Spleen (tissue), 11 donors: ENCODE results near the gene MZT2B. TPM values are rescaled to one million over a fixed set of nuclear protein-coding genes. Genes with fewer than 3 reads are reported as not detected.
"Not testable (repeated sequence)": the region's sequence is repeated elsewhere in the genome, so short reads cannot be mapped to it uniquely, and the experiment has no call there.

Experiments
- DNase-seq: peaks from one replicate; pipeline ENCODE4 v3.0.0-alpha.2; 2020
- H3K27ac ChIP-seq, 8 donors: fragments of 200-600 bp; sonication (generic) in 7 of 8; 1 replicate in 4 of 8; 2 replicates in 4 of 8; pipeline versions ENCODE4 v1.5.0 to v1.8.0; 2016 to 2021; ENCODE audit warnings: inconsistent platforms in 4 of 8, mild to moderate bottlenecking in 4 of 8, moderate library complexity in 1 of 8
- H3K27me3 ChIP-seq, 7 donors: fragments of 200-600 bp; sonication (generic) in 6 of 7; replicated peaks in 1 of 7; 1 replicate in 4 of 7; 2 replicates in 3 of 7; pipeline versions ENCODE4 v1.5.0 to v1.8.0; 2016 to 2021; ENCODE audit warnings: inconsistent platforms in 3 of 7, mild to moderate bottlenecking in 1 of 7
- H3K36me3 ChIP-seq, 6 donors: fragments of 200-600 bp; sonication (generic) in 5 of 6; 1 replicate in 4 of 6; 2 replicates in 2 of 6; pipeline versions ENCODE4 v1.5.0 to v1.8.0; 2016 to 2021; ENCODE audit warnings: inconsistent platforms in 2 of 6
- H3K4me1 ChIP-seq, 6 donors: fragments of 200-600 bp; sonication (generic) in 5 of 6; 1 replicate in 3 of 6; 2 replicates in 3 of 6; pipeline versions ENCODE4 v1.5.0 to v1.8.0; 2016 to 2021; ENCODE audit warnings: inconsistent platforms in 3 of 6
- H3K4me3 ChIP-seq, 8 donors: fragments of 200-600 bp; sonication (generic) in 7 of 8; 1 replicate in 4 of 8; 2 replicates in 4 of 8; pipeline versions ENCODE4 v1.5.0 to v1.8.0; 2016 to 2021; ENCODE audit warnings: inconsistent platforms in 4 of 8, mild to moderate bottlenecking in 4 of 8, moderate library complexity in 2 of 8
- H3K9me3 ChIP-seq, 8 donors: fragments of 200-600 bp; sonication (generic) in 7 of 8; 1 replicate in 4 of 8; 2 replicates in 4 of 8; pipeline versions ENCODE4 v1.5.0 to v1.8.0; 2016 to 2021; ENCODE audit warnings: inconsistent platforms in 4 of 8
- POLR2A ChIP-seq, 3 donors: fragments of 450-650 bp; IDR thresholded peaks; one replicate each; pipeline ENCODE4 v1.5.1; 2017; ENCODE audit warnings: antibody characterized with exemption in 3 of 3, mild to moderate bottlenecking in 1 of 3
- POLR2AphosphoS5 ChIP-seq, 3 donors: sonication (generic); formaldehyde crosslinking; IDR thresholded peaks; one replicate each; pipeline ENCODE4 v1.5.1; 2017; ENCODE audit warnings: antibody characterized with exemption in 3 of 3
- WGBS, 5 donors: extraction: QIAGEN DNeasy Blood & Tissue Kit in 3 of 5; methylation state at CpG; one replicate each; pipeline versions ENCODE4 v1.1.5 to v1.1.7; 2013 to 2018; 5-methylcytosine and 5-hydroxymethylcytosine counted together
- intact Hi-C: fragments of 100-400 bp; cut with DNase I; formaldehyde crosslinking; loops from one replicate; pipeline ENCODE4 v1.15.0; 2023; ENCODE audit warnings: low total_unique reads
- polyA plus RNA-seq, 3 donors: library from polyadenylated mRNA; stranded (reverse); fragments of 200-250 nt; gene quantifications; one replicate each; pipeline ENCODE4 v1.2.1, GENCODE V29; 2013
- total RNA-seq, 7 donors: library from RNA; depleted of rRNA in 3 of 7; stranded (reverse); fragments of >200 nt in 3 of 7; fragmentation: NEBNext Ultra II Directional in 4 of 7; extraction: Animal tissue kit (Norgen Biotek cat#: 25700) in 4 of 7; gene quantifications; one replicate each; pipeline versions ENCODE4 v1.1.0 to v1.2.1, GENCODE V29; 2016 to 2021
- TF ChIP-seq, protein P1 (sequence below), 11 experiments: fragments of 200-600 bp in 7 of 11; fragments of 450-650 bp in 4 of 11; sonication (generic) in 4 of 11; IDR thresholded peaks in 8 of 11; conservative IDR thresholded peaks in 3 of 11; 1 replicate in 7 of 11; 2 replicates in 4 of 11; pipeline versions ENCODE4 v1.4.0 to v1.8.0; 2016 to 2021; ENCODE audit warnings: antibody characterized with exemption in 11 of 11, inconsistent platforms in 4 of 11, mild to moderate bottlenecking in 1 of 11
- donor health status: healthy with polysubstance abuse.
- donor health status: DM: no; HTN: no; CAD: no; lungs with moderate emphysema.
- donor health status: DM: no; HTN: no; CAD: no.
- donor health status: Bipolar disorder and iron deficiency.
- donor health status: healthy.
- donor health status: DM: no; HTN: no; CAD: no.
- donor health status: DM: yes; HTN: yes; CAD: no.

The MZT2B gene
- total and polyA plus RNA-seq, 10 donors, result 37.9 to 308 (median 120) TPM

DNA sequence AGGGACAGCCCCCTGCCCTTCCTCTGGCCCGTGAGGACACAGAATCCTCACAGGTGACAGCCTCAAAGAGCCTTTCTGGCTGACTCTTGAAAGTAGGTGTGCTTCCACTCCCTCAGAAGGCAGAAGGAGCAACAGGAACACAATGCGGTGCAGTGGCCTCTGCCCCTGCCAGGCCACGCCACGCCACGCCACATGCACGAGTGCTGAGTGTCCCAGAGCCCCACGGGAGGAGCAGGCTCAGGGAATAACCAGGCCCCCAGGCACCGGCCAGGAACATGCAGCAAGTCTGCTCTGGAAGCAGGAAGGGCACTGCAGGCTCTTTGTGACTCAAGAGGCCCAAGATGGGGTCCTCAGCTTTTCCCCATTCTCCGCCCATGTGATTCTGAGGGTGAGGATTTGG, 19.1 kb upstream of the MZT2B start:
- no peak overlapping the region for H3K4me3 ChIP-seq
- no peak for DNase-seq
- no peaks in the 10 kb centered on the region for H3K9me3 ChIP-seq
- H3K27me3 ChIP-seq, result no peaks in the 10 kb centered on the region
- H3K27ac ChIP-seq, result no peak overlapping the region
- H3K4me1 ChIP-seq, result peaks cover 0 to 14% (median 7%) of the 10 kb centered on the region in 6 donors
- TF ChIP-seq POLR2AphosphoS5 (IDR thresholded peaks at IDR 0.05), result no peak
- no peak for TF ChIP-seq POLR2A (IDR thresholded peaks at IDR 0.05)
- TF ChIP-seq, protein P1, sequence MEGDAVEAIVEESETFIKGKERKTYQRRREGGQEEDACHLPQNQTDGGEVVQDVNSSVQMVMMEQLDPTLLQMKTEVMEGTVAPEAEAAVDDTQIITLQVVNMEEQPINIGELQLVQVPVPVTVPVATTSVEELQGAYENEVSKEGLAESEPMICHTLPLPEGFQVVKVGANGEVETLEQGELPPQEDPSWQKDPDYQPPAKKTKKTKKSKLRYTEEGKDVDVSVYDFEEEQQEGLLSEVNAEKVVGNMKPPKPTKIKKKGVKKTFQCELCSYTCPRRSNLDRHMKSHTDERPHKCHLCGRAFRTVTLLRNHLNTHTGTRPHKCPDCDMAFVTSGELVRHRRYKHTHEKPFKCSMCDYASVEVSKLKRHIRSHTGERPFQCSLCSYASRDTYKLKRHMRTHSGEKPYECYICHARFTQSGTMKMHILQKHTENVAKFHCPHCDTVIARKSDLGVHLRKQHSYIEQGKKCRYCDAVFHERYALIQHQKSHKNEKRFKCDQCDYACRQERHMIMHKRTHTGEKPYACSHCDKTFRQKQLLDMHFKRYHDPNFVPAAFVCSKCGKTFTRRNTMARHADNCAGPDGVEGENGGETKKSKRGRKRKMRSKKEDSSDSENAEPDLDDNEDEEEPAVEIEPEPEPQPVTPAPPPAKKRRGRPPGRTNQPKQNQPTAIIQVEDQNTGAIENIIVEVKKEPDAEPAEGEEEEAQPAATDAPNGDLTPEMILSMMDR (IDR thresholded peaks at IDR 0.05 in 8 of 11, conservative IDR thresholded peaks at IDR 0.05 in 3 of 11), result no peak
- intact Hi-C loops, result no loop called here
- 92 to 99% (median 94%) methylated on average over 9 of the region's 9 CpGs for WGBS, 5 donors
- peaks cover 3 to 99% (median 58%) of the 10 kb centered on the region in 6 donors for H3K36me3 ChIP-seq

DNA sequence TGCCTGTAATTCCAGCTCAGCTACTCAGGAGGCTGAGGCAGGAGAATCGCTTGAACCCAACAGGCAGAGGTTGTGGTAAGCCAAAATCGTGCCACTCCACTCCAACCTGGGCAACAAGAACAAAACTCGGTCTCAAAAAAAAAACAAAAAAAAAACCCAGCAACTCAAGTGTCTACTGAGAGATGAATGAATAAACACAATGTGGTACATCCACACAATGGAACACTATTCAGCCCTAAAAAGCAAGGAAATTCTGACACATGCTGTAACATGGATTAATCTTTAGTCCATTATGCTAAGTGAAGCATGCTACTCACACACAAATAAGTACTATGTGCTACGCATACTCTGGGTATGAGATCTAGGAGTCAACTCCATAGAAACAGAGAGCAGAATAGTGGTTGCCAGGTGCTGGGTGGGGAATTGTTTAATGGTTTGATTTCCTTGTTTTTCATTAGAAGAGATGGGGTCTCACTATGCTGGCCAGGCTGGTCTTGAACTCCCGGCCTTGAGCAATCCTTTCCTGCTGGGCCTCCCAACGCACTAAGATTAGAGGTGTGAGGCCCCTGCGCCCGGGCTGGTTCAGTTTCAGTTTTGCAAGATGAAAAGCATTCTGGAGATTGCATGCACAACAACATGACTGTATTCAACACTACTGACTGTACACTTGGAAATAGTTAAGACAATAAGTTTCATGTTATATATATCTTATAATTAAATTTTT, 16.6 kb upstream of the MZT2B start:
- DNase-seq, result no peak
- TF ChIP-seq, protein P1 (IDR thresholded peaks at IDR 0.05 in 8 of 11, conservative IDR thresholded peaks at IDR 0.05 in 3 of 11), result no peak
- Histone ChIP-seq H3K4me1 (no peaks in the 10 kb centered on the region), H3K9me3 (no peaks in the 10 kb centered on the region), H3K27ac (no peak overlapping the region), H3K27me3 (no peaks in the 10 kb centered on the region), H3K36me3 (peaks cover 3 to 99% (median 70%) of the 10 kb centered on the region in 6 donors), H3K4me3 (no peak overlapping the region)
- 90 to 97% (median 91%) methylated on average over 8 of the region's 8 CpGs for WGBS, 5 donors
- intact Hi-C loops, result no loop called here

DNA sequence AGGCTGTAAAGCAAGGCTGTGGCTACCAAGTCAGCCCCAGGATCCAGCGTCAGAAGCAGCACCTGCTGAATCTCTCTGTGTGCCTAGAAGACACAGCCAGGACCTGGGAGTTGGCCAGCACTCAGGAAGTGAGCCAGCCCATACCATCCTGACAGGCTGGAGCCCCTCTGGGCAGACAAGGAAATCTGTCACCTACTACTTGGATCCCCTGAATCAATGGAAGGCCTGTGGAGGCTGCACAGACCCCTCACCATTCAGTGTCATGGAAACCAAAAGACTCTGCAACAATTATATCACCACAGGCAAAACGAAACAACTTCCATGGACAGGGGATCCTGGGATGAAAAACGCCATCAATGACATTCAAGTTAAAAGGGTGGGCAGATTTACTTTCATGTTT, 15.5 kb upstream of the MZT2B start:
- H3K4me3 ChIP-seq, H3K27me3 ChIP-seq, H3K9me3 ChIP-seq, DNase-seq, H3K4me1 ChIP-seq, intact Hi-C loops, H3K27ac ChIP-seq: not testable (repeated sequence)
- 79 to 100% (median 84%) methylated on average over 3 of the region's 3 CpGs for WGBS, 5 donors
- H3K36me3 ChIP-seq, result peaks cover 3 to 99% (median 82%) of the 10 kb centered on the region in 6 donors

DNA sequence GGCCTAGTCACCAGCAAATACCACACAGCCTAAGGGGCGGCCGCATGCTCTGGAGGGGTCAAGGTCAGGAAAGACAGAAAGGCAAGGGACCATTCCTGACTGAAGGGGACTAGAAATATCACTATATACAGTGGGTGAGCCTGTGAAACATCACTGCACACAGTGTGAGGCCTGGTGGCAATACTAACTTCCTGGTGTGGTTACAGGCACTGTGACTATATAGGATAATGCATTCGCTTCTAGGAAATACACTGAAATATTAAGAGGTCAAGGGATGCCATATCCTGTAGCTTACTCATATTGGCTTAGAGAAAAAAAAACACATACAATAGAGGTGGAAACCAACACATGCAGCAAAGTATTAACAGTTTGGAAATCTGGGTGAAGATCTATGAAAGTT, 12.9 kb upstream of the MZT2B start:
- 79 to 92% (median 88%) methylated on average over 3 of the region's 3 CpGs for WGBS, 5 donors
- DNase-seq, H3K9me3 ChIP-seq, H3K4me1 ChIP-seq, H3K27me3 ChIP-seq, H3K27ac ChIP-seq, intact Hi-C loops, H3K4me3 ChIP-seq: not testable (repeated sequence)
- H3K36me3 ChIP-seq, result peaks cover 2 to 100% (median 89%) of the 10 kb centered on the region in 6 donors

DNA sequence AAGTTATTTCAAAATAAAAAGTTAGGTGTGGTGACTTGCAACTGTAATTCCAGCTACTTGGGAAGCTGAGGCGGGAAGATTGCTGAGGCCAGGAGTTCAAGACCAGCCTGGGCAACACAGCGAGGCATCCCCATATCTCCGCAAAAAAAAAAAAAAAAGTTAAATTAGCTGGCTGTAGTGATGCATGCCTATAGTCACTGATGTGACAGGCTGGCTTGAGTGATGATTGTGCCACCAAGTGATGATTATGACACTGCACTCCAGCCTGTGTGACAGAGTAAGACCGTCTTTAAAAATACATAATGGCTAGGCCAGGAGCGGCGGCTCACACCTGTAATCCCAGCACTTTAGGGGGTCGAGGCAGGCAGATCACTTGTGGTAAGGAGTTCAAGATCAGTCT, 12.2 kb upstream of the MZT2B start:
- H3K4me3 ChIP-seq, result no peak overlapping the region
- peaks cover 0 to 100% (median 88%) of the 10 kb centered on the region in 6 donors for H3K36me3 ChIP-seq
- WGBS, 5 donors, result 90 to 95% (median 93%) methylated on average over 7 of the region's 7 CpGs
- no peak overlapping the region for H3K27ac ChIP-seq
- no peak for TF ChIP-seq POLR2A (IDR thresholded peaks at IDR 0.05)
- TF ChIP-seq, protein P1 (IDR thresholded peaks at IDR 0.05 in 8 of 11, conservative IDR thresholded peaks at IDR 0.05 in 3 of 11), result no peak
- TF ChIP-seq POLR2AphosphoS5 (IDR thresholded peaks at IDR 0.05), result no peak
- intact Hi-C loops, result no loop called here
- H3K27me3 ChIP-seq, result no peaks in the 10 kb centered on the region
- no peaks in the 10 kb centered on the region for H3K9me3 ChIP-seq
- no peak for DNase-seq
- H3K4me1 ChIP-seq, result no peaks in the 10 kb centered on the region

DNA sequence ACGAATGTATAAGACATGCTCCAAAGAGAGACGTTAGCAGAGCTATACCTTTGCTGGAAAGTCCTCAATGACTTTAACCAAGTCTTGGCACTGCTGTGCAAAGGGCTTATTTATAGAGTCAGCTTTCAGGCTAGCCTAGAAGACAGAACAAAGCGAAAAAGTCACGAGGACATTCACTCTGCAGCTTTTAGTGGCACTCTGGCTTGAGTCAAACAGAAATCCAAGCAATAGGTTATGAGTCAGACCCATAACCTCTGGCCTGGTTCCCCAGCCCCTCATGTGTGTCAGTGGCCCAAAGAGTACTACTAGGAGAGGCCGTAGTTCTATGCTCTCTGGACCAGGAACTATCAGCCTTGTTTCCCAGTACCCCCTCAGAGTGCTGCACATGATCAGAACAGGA, 7.2 kb upstream of the MZT2B start:
- H3K27me3 ChIP-seq, DNase-seq, H3K9me3 ChIP-seq, intact Hi-C loops, H3K27ac ChIP-seq, H3K4me3 ChIP-seq: not testable (repeated sequence)
- WGBS, 5 donors, result 70 to 90% (median 84%) methylated on average over 5 of the region's 5 CpGs
- Histone ChIP-seq H3K4me1 (peaks cover 0 to 20% (median 3%) of the 10 kb centered on the region in 6 donors), H3K36me3 (peaks cover 0 to 94% (median 59%) of the 10 kb centered on the region in 6 donors)

DNA sequence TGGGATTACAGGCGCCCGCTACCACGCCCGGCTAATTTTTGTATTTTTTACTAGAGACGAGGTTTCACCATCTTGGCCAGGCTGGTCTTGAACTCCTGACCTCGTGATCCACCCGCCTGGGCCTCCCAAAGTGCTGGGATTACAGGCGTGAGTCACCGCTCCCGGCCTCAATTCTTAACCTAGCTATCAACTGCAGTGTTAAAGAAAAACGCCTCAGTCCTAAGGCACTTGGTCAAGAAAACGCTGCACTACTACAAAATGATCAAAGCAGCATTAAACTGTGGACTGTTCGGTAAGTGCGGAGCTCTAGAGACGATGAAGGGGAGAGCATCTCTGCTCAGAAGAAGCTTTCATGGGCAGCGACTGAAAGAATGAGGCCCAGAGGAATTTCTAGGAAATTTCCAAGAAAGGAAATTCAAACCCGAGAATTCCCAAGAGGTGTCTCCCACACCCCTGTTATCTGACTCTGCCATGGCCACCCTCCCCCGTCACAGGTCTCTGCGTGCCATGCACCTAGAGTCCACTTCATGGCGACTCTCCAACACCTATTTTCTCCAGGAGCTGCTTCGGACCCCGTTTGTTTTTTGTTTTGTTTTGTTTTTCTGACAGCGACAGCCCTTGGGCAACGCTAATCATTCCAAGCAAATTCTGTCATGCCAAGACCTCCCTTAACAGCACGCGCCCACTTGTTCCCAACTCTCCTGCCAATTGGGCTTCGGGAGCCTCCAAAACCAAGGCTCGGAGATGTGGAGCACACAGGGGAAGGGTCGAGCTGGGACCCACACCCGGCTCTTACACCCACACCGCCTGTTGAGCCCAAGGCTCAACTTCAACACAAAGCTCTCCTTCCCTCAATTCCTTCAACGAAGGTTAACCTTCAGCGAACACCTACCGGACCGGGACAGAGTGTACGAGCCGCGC, 1.4 kb upstream of the MZT2B start:
- peaks cover 15 to 57% (median 31%) of the 10 kb centered on the region in 6 donors for H3K4me1 ChIP-seq
- peak overlapping the region; percentile 90 to 97 (median 95) for H3K27ac ChIP-seq
- H3K9me3 ChIP-seq, DNase-seq, H3K27me3 ChIP-seq: not testable (repeated sequence)
- intact Hi-C loops, result loop anchor here (10.0 kb wide), 1 partner anchor 154 kb away; no protein-coding TSS in a partner anchor
- WGBS, 5 donors, result 27 to 30% (median 29%) methylated on average over 37 to 38 of the region's 38 CpGs
- H3K4me3 ChIP-seq, result peak overlapping the region; percentile 79 to 100 (median 98)
- H3K36me3 ChIP-seq, result peaks cover 0 to 48% (median 4%) of the 10 kb centered on the region in 6 donors
